KMS-11 (cell line): ENCODE results near the gene FBN1.

Source experiments
- H2AFZ ChIP-seq: fragments of 200-600 bp; sonication (generic); 2 replicates; pipeline ENCODE4 v1.6.1; 2016; ENCODE audit warnings: antibody characterized with exemption, mixed run types, low read depth
- H3K27ac ChIP-seq: fragments of 200-600 bp; sonication (generic); 2 replicates; pipeline ENCODE4 v1.6.1; 2016; ENCODE audit warnings: mild to moderate bottlenecking, mixed run types
- H3K27me3 ChIP-seq: fragments of 200-600 bp; sonication (generic); 2 replicates; pipeline ENCODE4 v1.6.1; 2017; ENCODE audit warnings: mild to moderate bottlenecking, low read depth, mixed run types, moderate library complexity; ENCODE audit not compliant: insufficient read depth
- H3K36me3 ChIP-seq: fragments of 200-600 bp; sonication (generic); 2 replicates; pipeline ENCODE4 v1.6.1; 2017; ENCODE audit warnings: mild to moderate bottlenecking, mixed run types; ENCODE audit not compliant: insufficient read depth
- H3K4me1 ChIP-seq: fragments of 200-600 bp; sonication (generic); 2 replicates; pipeline ENCODE4 v1.6.1; 2016; ENCODE audit warnings: mild to moderate bottlenecking, low read depth, mixed run types; ENCODE audit not compliant: poor library complexity, severe bottlenecking
- H3K4me2 ChIP-seq: fragments of 200-600 bp; sonication (generic); 2 replicates; pipeline ENCODE4 v1.7.0; 2016; ENCODE audit warnings: mild to moderate bottlenecking, mixed run types
- H3K4me3 ChIP-seq: fragments of 200-600 bp; sonication (generic); IDR thresholded peaks from 2 replicates; pipeline ENCODE4 v1.6.1; 2017; ENCODE audit warnings: low read depth, low read length, mixed read lengths; ENCODE audit not compliant: insufficient read depth
- H3K79me2 ChIP-seq: fragments of 200-600 bp; sonication (generic); 2 replicates; pipeline ENCODE4 v1.6.1; 2016; ENCODE audit warnings: low read depth, mixed run types; ENCODE audit not compliant: insufficient read depth
- H3K9ac ChIP-seq: fragments of 200-600 bp; sonication (generic); 2 replicates; pipeline ENCODE4 v1.6.1; 2016; ENCODE audit warnings: mild to moderate bottlenecking, mixed run types
- H4K20me1 ChIP-seq: fragments of 200-600 bp; sonication (generic); 2 replicates; pipeline ENCODE4 v1.6.1; 2016; ENCODE audit warnings: mild to moderate bottlenecking, mixed run types; ENCODE audit not compliant: insufficient read depth
- TF ChIP-seq, protein P1 (sequence below): fragments of 200-600 bp; sonication (generic); conservative IDR thresholded peaks from 2 replicates; pipeline ENCODE4 v1.6.1; 2017; ENCODE audit warnings: low read depth, mild to moderate bottlenecking, antibody characterized with exemption, low read length, moderate library complexity, mixed read lengths

FBN1 gene

DNA sequence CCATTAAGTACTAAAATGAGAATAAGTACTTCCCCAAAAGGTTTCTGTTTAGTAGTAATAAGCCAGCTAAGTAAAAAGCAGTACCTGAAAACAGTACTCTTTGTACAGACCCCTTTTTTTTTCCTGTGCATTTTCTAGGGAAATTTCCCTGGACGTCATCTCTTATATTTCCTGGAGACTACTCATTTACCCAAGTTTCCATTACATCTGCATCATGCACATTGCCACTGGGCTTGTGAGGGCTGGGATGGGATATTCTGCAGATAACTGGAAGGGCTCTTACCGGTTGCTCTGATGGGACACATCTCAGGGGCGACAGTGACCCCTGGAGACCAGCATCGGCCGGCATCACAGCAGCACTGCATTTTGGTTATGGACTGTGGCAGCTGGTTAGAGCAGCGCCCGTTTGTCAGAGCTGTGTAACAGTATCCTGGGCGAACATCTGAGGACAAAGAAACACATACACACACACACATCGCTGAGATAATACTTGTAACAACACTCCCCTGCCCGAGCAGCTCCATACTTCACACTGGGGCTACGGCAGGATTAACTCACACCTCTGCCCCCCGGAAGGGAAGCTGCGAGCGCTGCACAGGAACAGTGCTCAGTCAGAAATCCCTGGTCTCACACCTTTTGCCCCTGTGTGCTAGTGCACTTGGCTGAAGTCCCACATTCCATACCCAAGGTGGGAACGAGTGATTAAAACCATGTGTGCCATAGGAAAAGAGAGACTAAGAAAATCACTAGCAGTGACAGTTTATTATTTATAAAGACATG is 124.9 kb downstream of the FBN1 start:
- Histone ChIP-seq H3K27me3 (no peaks in the 10 kb centered on the region), H3K4me1 (no peaks in the 10 kb centered on the region), H3K36me3 (no peaks in the 10 kb centered on the region), H3K4me2 (no peak overlapping the region), H3K4me3 (no peak overlapping the region), H3K79me2 (no peaks in the 10 kb centered on the region), H3K27ac (no peak overlapping the region), H2AFZ (no peak overlapping the region), H4K20me1 (no peaks in the 10 kb centered on the region), H3K9ac (no peak overlapping the region)
- TF ChIP-seq, protein P1, sequence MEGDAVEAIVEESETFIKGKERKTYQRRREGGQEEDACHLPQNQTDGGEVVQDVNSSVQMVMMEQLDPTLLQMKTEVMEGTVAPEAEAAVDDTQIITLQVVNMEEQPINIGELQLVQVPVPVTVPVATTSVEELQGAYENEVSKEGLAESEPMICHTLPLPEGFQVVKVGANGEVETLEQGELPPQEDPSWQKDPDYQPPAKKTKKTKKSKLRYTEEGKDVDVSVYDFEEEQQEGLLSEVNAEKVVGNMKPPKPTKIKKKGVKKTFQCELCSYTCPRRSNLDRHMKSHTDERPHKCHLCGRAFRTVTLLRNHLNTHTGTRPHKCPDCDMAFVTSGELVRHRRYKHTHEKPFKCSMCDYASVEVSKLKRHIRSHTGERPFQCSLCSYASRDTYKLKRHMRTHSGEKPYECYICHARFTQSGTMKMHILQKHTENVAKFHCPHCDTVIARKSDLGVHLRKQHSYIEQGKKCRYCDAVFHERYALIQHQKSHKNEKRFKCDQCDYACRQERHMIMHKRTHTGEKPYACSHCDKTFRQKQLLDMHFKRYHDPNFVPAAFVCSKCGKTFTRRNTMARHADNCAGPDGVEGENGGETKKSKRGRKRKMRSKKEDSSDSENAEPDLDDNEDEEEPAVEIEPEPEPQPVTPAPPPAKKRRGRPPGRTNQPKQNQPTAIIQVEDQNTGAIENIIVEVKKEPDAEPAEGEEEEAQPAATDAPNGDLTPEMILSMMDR, result no peak

DNA sequence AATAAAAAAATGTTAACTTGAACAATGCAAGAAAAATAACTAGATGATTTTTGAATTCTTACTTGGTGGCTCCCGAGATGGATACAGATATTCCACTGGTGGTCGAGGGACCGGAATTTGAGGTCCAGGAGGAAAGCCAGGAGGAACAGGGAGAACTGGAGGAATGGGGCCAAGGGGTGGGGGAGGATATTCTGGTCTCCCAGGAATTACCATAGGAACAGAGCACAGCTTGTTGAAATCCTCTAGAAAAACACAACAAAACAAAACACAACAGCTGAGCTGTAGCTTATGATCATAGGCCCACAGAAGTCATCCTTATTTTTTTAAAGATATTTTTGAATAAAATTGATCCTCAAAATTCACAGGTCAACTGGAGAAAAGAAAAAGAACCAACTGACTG is 129.4 kb downstream of the FBN1 start:
- no peaks in the 10 kb centered on the region for H4K20me1 ChIP-seq
- H3K4me2 ChIP-seq, result no peak overlapping the region
- H3K79me2 ChIP-seq, result no peaks in the 10 kb centered on the region
- no peak overlapping the region for H3K27ac ChIP-seq
- H3K9ac ChIP-seq, result no peak overlapping the region
- no peaks in the 10 kb centered on the region for H3K4me1 ChIP-seq
- TF ChIP-seq, protein P1, result no peak
- no peaks in the 10 kb centered on the region for H3K27me3 ChIP-seq
- H2AFZ ChIP-seq, result no peak overlapping the region
- H3K4me3 ChIP-seq, result no peak overlapping the region
- H3K36me3 ChIP-seq, result no peaks in the 10 kb centered on the region

DNA sequence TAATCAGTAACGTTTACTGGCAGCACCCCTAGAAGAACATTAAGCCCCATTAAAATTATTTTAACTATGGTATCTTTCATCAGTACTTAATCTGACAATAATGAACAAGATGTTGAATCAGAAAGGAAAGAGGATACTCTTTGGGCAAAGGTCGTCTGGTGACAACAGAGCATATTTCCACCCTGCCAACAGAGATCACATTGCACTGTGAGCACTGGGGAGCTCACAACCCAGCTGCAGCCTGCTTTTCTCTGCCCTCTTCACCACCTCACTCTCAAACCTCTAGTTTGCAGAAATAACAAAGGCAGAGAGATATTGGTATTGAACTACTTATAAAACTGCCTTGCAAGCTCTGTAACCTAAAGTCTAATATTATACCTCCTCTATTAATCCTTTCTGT is 130.0 kb downstream of the FBN1 start:
- H3K79me2 ChIP-seq, result no peaks in the 10 kb centered on the region
- no peak overlapping the region for H3K4me3 ChIP-seq
- no peak overlapping the region for H2AFZ ChIP-seq
- no peaks in the 10 kb centered on the region for H3K4me1 ChIP-seq
- H3K27me3 ChIP-seq, result no peaks in the 10 kb centered on the region
- no peak overlapping the region for H3K9ac ChIP-seq
- H3K27ac ChIP-seq, result no peak overlapping the region
- H4K20me1 ChIP-seq, result no peaks in the 10 kb centered on the region
- no peak overlapping the region for H3K4me2 ChIP-seq
- TF ChIP-seq, protein P1, result no peak
- no peaks in the 10 kb centered on the region for H3K36me3 ChIP-seq

DNA sequence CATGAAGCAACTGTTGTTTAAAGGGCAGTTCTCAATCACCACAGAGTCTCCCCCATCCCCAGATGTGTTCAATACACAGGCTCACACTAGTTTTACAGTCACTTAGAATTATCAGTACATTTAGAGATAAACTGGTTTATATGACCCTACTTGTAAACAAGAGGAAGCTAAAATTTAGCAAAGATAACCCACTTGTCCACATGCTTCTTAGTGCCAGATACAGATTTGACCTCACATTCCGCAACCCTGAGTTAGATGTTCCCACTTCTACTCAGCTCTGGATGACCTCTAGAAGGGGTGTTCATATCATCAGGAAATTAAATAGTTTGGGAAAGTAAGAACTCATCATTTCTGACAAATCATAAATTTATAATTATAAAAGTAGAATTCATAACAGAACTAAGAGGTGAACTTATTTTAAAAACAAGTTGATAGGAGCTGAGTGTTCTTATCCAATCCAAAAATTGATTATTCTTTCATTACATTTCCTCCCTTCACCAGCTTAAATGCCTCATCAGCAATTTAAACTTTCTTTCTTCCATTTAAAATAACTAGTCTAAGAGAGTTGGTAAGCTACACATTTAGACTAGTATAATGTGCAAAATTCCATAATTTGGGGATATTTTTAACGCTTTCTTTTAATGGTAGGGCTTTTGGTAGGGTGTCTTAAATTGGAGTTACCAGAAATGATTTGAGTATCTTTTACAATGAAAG is 131.2 kb downstream of the FBN1 start:
- TF ChIP-seq, protein P1, result no peak
- Histone ChIP-seq H3K9ac (no peak overlapping the region), H3K4me3 (no peak overlapping the region), H4K20me1 (no peaks in the 10 kb centered on the region), H3K27me3 (no peaks in the 10 kb centered on the region), H3K4me1 (no peaks in the 10 kb centered on the region), H2AFZ (no peak overlapping the region), H3K79me2 (no peaks in the 10 kb centered on the region), H3K36me3 (no peaks in the 10 kb centered on the region), H3K4me2 (no peak overlapping the region), H3K27ac (no peak overlapping the region)
